OCI-LY7 (cell line): ENCODE measurements around the gene FLOT2.

Source experiments
- CTCF ChIP-seq: fragments of 200-600 bp; sonication (generic); conservative IDR thresholded peaks from 2 replicates; pipeline ENCODE4 v1.5.1; 2014; ENCODE audit warnings: mild to moderate bottlenecking, antibody characterized with exemption, low read length, moderate library complexity, mixed read lengths
- EZH2phosphoT487 ChIP-seq: fragments of 200-600 bp; sonication (generic); IDR thresholded peaks from 2 replicates; pipeline ENCODE4 v1.6.1; 2018; ENCODE audit warnings: low read depth, borderline replicate concordance, mild to moderate bottlenecking, mixed run types, antibody characterized with exemption, low read length, moderate library complexity, mixed read lengths

GRCh38 chr17:28907709-28908475 is 10.4 kb upstream of the FLOT2 start:
- TF ChIP-seq CTCF (no peak), EZH2phosphoT487 (no peak)
